ENCODE measurements around the gene TBC1D14.

Gene TBC1D14

GRCh38 chr4:6909113-6909969 lies at the start of gene TBC1D14:
TBC1D14 (plus strand) TSS chr4:6909826; CDS start chr4:6923390, 13,564 bp downstream.
- no peak for FAIRE-seq
- peak; percentile 77 for DNase-seq (ENCODE audit: insufficient read length, low spot score)
- no peak; the same call in none of the 2 replicates for TF ChIP-seq POLR2A (IDR thresholded peaks at IDR 0.05; ENCODE audit: low read depth, low read length)

GRCh38 chr4:6868386-6868785 lies 41.2 kb upstream of the TBC1D14 start:
- no peak for DNase-seq (ENCODE audit: insufficient read length, low spot score)
- FAIRE-seq, result no peak
- no peak for TF ChIP-seq POLR2A (IDR thresholded peaks at IDR 0.05; ENCODE audit: low read depth, low read length)

GRCh38 chr4:6869944-6870343 lies 39.7 kb upstream of the TBC1D14 start:
- no peak for TF ChIP-seq POLR2A (IDR thresholded peaks at IDR 0.05; ENCODE audit: low read depth, low read length)
- no peak for FAIRE-seq
- DNase-seq (ENCODE audit: insufficient read length, low spot score), result no peak

- DNase-seq (ENCODE audit: insufficient read length, low spot score) (no peak), FAIRE-seq (no peak)
- TF ChIP-seq POLR2A (IDR thresholded peaks at IDR 0.05; ENCODE audit: low read depth, low read length), result no peak
Measured at GRCh38 chr4:6873291-6873690, 36.3 kb upstream of the TBC1D14 start.

GRCh38 chr4:6873792-6874461 lies 35.7 kb upstream of the TBC1D14 start:
- no peak for TF ChIP-seq POLR2A (IDR thresholded peaks at IDR 0.05; ENCODE audit: low read depth, low read length)
- DNase-seq (ENCODE audit: insufficient read length, low spot score) (no peak), FAIRE-seq (no peak)

GRCh38 chr4:6874981-6875380 lies 34.6 kb upstream of the TBC1D14 start:
- FAIRE-seq (no peak), DNase-seq (ENCODE audit: insufficient read length, low spot score) (no peak)
- no peak for TF ChIP-seq POLR2A (IDR thresholded peaks at IDR 0.05; ENCODE audit: low read depth, low read length)

GRCh38 chr4:6875431-6875831 lies 34.2 kb upstream of the TBC1D14 start:
- no peak for TF ChIP-seq POLR2A (IDR thresholded peaks at IDR 0.05; ENCODE audit: low read depth, low read length)
- FAIRE-seq, result no peak
- no peak for DNase-seq (ENCODE audit: insufficient read length, low spot score)

- FAIRE-seq (no peak), DNase-seq (ENCODE audit: insufficient read length, low spot score) (no peak)
- no peak for TF ChIP-seq POLR2A (IDR thresholded peaks at IDR 0.05; ENCODE audit: low read depth, low read length)
Measured at GRCh38 chr4:6876440-6876839, 33.2 kb upstream of the TBC1D14 start.

GRCh38 chr4:6877067-6877466 lies 32.6 kb upstream of the TBC1D14 start:
- FAIRE-seq, result no peak
- TF ChIP-seq POLR2A (IDR thresholded peaks at IDR 0.05; ENCODE audit: low read depth, low read length), result no peak

GRCh38 chr4:6878451-6879059 lies 31.1 kb upstream of the TBC1D14 start:
- DNase-seq (ENCODE audit: insufficient read length, low spot score) (no peak), FAIRE-seq (no peak)
- no peak for TF ChIP-seq POLR2A (IDR thresholded peaks at IDR 0.05; ENCODE audit: low read depth, low read length)

More at GRCh38 chr4:6877067-6877466, 32.6 kb upstream of the TBC1D14 start:
- no peak for DNase-seq (ENCODE audit: insufficient read length, low spot score)

GRCh38 chr4:6880691-6881090 lies 28.9 kb upstream of the TBC1D14 start:
- no peak for TF ChIP-seq POLR2A (IDR thresholded peaks at IDR 0.05; ENCODE audit: low read depth, low read length)
- DNase-seq (ENCODE audit: insufficient read length, low spot score) (no peak), FAIRE-seq (no peak)

GRCh38 chr4:6881908-6882307 lies 27.7 kb upstream of the TBC1D14 start:
- FAIRE-seq (no peak), DNase-seq (ENCODE audit: insufficient read length, low spot score) (no peak)
- no peak for TF ChIP-seq POLR2A (IDR thresholded peaks at IDR 0.05; ENCODE audit: low read depth, low read length)

GRCh38 chr4:6884341-6884870 lies 25.2 kb upstream of the TBC1D14 start:
- DNase-seq (ENCODE audit: insufficient read length, low spot score), result no peak
- TF ChIP-seq POLR2A (IDR thresholded peaks at IDR 0.05; ENCODE audit: low read depth, low read length), result no peak
- no peak for FAIRE-seq

- no peak for FAIRE-seq
- DNase-seq (ENCODE audit: insufficient read length, low spot score), result no peak
- TF ChIP-seq POLR2A (IDR thresholded peaks at IDR 0.05; ENCODE audit: low read depth, low read length), result no peak
Measured at GRCh38 chr4:6885953-6886557, 23.6 kb upstream of the TBC1D14 start.

Measured in H54 (cell line).